ENCODE measurements around the gene MCM7. TPM values are rescaled to one million over a fixed set of nuclear protein-coding genes. Genes with fewer than 3 reads are reported as not detected.

MCM7 gene
- total and polyA plus RNA-seq, 7 donors: 29.6 to 99.3 (median 34.2) TPM

GRCh38 chr7:100122067-100122466, 20.9 kb upstream of the MCM7 start:
- peaks cover 0 to 12% (median 0%) of the 10 kb centered on the region in 4 donors for H3K36me3 ChIP-seq
- no peaks in the 10 kb centered on the region for H3K9me3 ChIP-seq
- no peak for DNase-seq
- intact Hi-C loops (cut with DNase I): no loop called here
- no peak overlapping the region for H3K4me3 ChIP-seq
- H3K27ac ChIP-seq: peak overlapping the region in 1 of 4 donors; percentile 8
- WGBS, 2 donors: 33 to 80% methylated on average over 13 of the region's 13 CpGs
- no peaks in the 10 kb centered on the region for H3K27me3 ChIP-seq
- peaks cover 0 to 34% (median 26%) of the 10 kb centered on the region in 4 donors for H3K4me1 ChIP-seq
- TF ChIP-seq EP300 (IDR thresholded peaks at IDR 0.05) (no peak), POLR2A (IDR thresholded peaks at IDR 0.05) (no peak), CTCF (IDR thresholded peaks at IDR 0.05) (no peak), POLR2AphosphoS5 (IDR thresholded peaks at IDR 0.05) (no peak)

- H3K36me3 ChIP-seq: peaks cover 0 to 12% (median 0%) of the 10 kb centered on the region in 4 donors
- WGBS, 2 donors: 38 to 58% methylated on average over 1 of the region's 1 CpG
- no peak for DNase-seq
- TF ChIP-seq CTCF (IDR thresholded peaks at IDR 0.05) (no peak), POLR2A (IDR thresholded peaks at IDR 0.05) (no peak), POLR2AphosphoS5 (IDR thresholded peaks at IDR 0.05) (no peak), EP300 (IDR thresholded peaks at IDR 0.05) (no peak)
- peak overlapping the region; percentile 84 to 91 (median 88) for H3K27ac ChIP-seq
- no peaks in the 10 kb centered on the region for H3K9me3 ChIP-seq
- H3K4me3 ChIP-seq: peak overlapping the region in 2 of 4 donors; percentile 74 to 81
- H3K27me3 ChIP-seq: no peaks in the 10 kb centered on the region
- peaks cover 0 to 24% (median 19%) of the 10 kb centered on the region in 4 donors for H3K4me1 ChIP-seq
- intact Hi-C loops (cut with DNase I): no loop called here
Measured at GRCh38 chr7:100120733-100121036, 19.5 kb upstream of the MCM7 start.

- TF ChIP-seq POLR2AphosphoS5 (IDR thresholded peaks at IDR 0.05) (peak in 1 of 4 donors; percentile 40), EP300 (IDR thresholded peaks at IDR 0.05) (no peak)
- peak; percentile 93 for DNase-seq
- Histone ChIP-seq H3K4me1 (peaks cover 0 to 20% (median 18%) of the 10 kb centered on the region in 4 donors), H3K27ac (peak overlapping the region; percentile 84 to 91 (median 88)), H3K27me3 (no peaks in the 10 kb centered on the region), H3K9me3 (no peaks in the 10 kb centered on the region), H3K36me3 (peaks cover 0 to 12% (median 0%) of the 10 kb centered on the region in 4 donors), H3K4me3 (peak overlapping the region; percentile 61 to 81 (median 73))
- intact Hi-C loops (cut with DNase I): loop anchor here (2.0 kb wide), 1 partner anchor 19 kb away; the partner anchor contains the start of genes AP4M1 and MCM7
- WGBS, 2 donors: 27 to 35% methylated on average over 19 of the region's 19 CpGs
Measured at GRCh38 chr7:100119970-100120732, 19.0 kb upstream of the MCM7 start.

GRCh38 chr7:100119072-100119969, 18.1 kb upstream of the MCM7 start, which contains the start of the genes CNPY4 and TAF6:
TSS of gene CNPY4 (plus strand) at chr7:100119634. CDS start at chr7:100119745, 111 bp downstream.
TSS of gene TAF6 (minus strand) at chr7:100119358. CDS start at chr7:100114209, 5,149 bp downstream.
- WGBS, 2 donors: 0% methylated on average over 49 of the region's 49 CpGs
- H3K36me3 ChIP-seq: peaks cover 0 to 11% (median 0%) of the 10 kb centered on the region in 4 donors

More at GRCh38 chr7:100119072-100119969, 18.1 kb upstream of the MCM7 start, which contains the start of the genes CNPY4 and TAF6:
- Histone ChIP-seq H3K4me1 (peaks cover 0 to 20% (median 18%) of the 10 kb centered on the region in 4 donors), H3K27ac (peak within 1 kb of the TSS; percentile 84 to 91 (median 88)), H3K4me3 (peak within 1 kb of the TSS; percentile 61 to 81 (median 73)), H3K27me3 (no peaks in the 10 kb centered on the region), H3K9me3 (no peaks in the 10 kb centered on the region)
- intact Hi-C loops (cut with DNase I): loop anchor here (2.0 kb wide), 1 partner anchor 19 kb away; the partner anchor contains the start of genes AP4M1 and MCM7
- TF ChIP-seq POLR2A (IDR thresholded peaks at IDR 0.05) (peak; percentile 49 to 68), EP300 (IDR thresholded peaks at IDR 0.05) (no peak), POLR2AphosphoS5 (IDR thresholded peaks at IDR 0.05) (peak; percentile 62 to 90 (median 77)), CTCF (IDR thresholded peaks at IDR 0.05) (peak in 1 of 4 experiments; percentile 13)
- peak; percentile 98 for DNase-seq

Data from sigmoid colon (tissue), 7 donors.